IMR-90 (cell line): ENCODE results near the gene BLMH. TPM values are rescaled to one million over a fixed set of nuclear protein-coding genes. Genes with fewer than 3 reads are reported as not detected.

Experiments used
- ATAC-seq: fragments of 200-7000 bp; cut with Tn5 transposase; 2 replicates; pipeline ENCODE4 v1.9.1; 2020; ENCODE audit warnings: low read depth, mild to moderate bottlenecking, moderate library complexity
- BruUV-seq: library from RNA; stranded (reverse); fragments of 400-500 nt; replicated peaks from 2 replicates; lab custom pipeline; 2021; lab: Mats Ljungman, UMichigan
- CTCF ChIA-PET: fragments of 300-600 bp; formaldehyde crosslinking; extraction: SDS; loops from one replicate; lab custom pipeline; 2021; ENCODE audit warnings: antibody characterized with exemption; lab: Yijun Ruan, JAX
- POLR2A ChIA-PET: fragments of 300-600 bp; sonication (Branson Sonifier 250); formaldehyde crosslinking; loops from one replicate; lab custom pipeline; 2022; ENCODE audit warnings: antibody characterized with exemption; ENCODE audit not compliant: unreplicated experiment; lab: Charles Lee
- DNase-seq: peaks from one replicate; pipeline ENCODE4 v3.0.0; 2013
- H2AFZ ChIP-seq: replicated peaks from 2 replicates; pipeline ENCODE3; 2013; ENCODE audit warnings: low read length, mild to moderate bottlenecking; ENCODE audit not compliant: poor library complexity
- H2AK5ac ChIP-seq: 2 replicates; pipeline ENCODE4 v1.6.1; 2013; ENCODE audit warnings: low read depth, low read length, inconsistent platforms
- H2AK9ac ChIP-seq: replicated peaks from 2 replicates; pipeline ENCODE3; 2013; ENCODE audit warnings: mild to moderate bottlenecking, low read depth, low read length, moderate library complexity; ENCODE audit not compliant: poor library complexity
- H2BK120ac ChIP-seq: 2 replicates; pipeline ENCODE4 v1.6.1; 2013; ENCODE audit warnings: low read depth, low read length, inconsistent platforms
- H2BK15ac ChIP-seq: 3 replicates; pipeline ENCODE4 v1.6.1; 2013; ENCODE audit warnings: low read depth, low read length, inconsistent platforms
- H2BK20ac ChIP-seq: 2 replicates; pipeline ENCODE4 v1.6.1; 2013; ENCODE audit warnings: low read depth, mild to moderate bottlenecking, inconsistent platforms, low read length, moderate library complexity
- H2BK5ac ChIP-seq: 2 replicates; pipeline ENCODE4 v1.6.1; 2013; ENCODE audit warnings: mild to moderate bottlenecking, low read depth, low read length, inconsistent platforms; ENCODE audit not compliant: poor library complexity, severe bottlenecking
- H3K14ac ChIP-seq: replicated peaks from 2 replicates; pipeline ENCODE4 v1.6.1; 2013; ENCODE audit warnings: low read depth, low read length, inconsistent platforms
- H3K18ac ChIP-seq: 2 replicates; pipeline ENCODE4 v1.6.1; 2013; ENCODE audit warnings: low read depth, low read length, control low read depth
- H3K23ac ChIP-seq: 2 replicates; pipeline ENCODE4 v1.6.1; 2013; ENCODE audit warnings: low read depth, low read length, inconsistent platforms
- H3K27ac ChIP-seq: 2 replicates; pipeline ENCODE4 v1.5.1; 2013; ENCODE audit warnings: mild to moderate bottlenecking, control low read depth, low read length; ENCODE audit not compliant: insufficient read depth
- H3K27me3 ChIP-seq: 2 replicates; pipeline ENCODE4 v1.6.1; 2013; ENCODE audit warnings: low read length; ENCODE audit not compliant: control insufficient read depth, insufficient read depth
- H3K36me3 ChIP-seq: 2 replicates; pipeline ENCODE4 v1.6.1; 2013; ENCODE audit warnings: low read length, mixed read lengths; ENCODE audit not compliant: control insufficient read depth, insufficient read depth
- H3K4ac ChIP-seq: 2 replicates; pipeline ENCODE4 v1.6.1; 2013; ENCODE audit warnings: low read depth, low read length, inconsistent platforms
- H3K4me1 ChIP-seq: 2 replicates; pipeline ENCODE4 v1.6.1; 2013; ENCODE audit warnings: low read length, mixed read lengths; ENCODE audit not compliant: control insufficient read depth, insufficient read depth
- H3K4me2 ChIP-seq: 2 replicates; pipeline ENCODE4 v1.6.1; 2013; ENCODE audit warnings: low read depth, mild to moderate bottlenecking, control low read depth, low read length, moderate library complexity
- H3K4me3 ChIP-seq: 2 replicates; pipeline ENCODE4 v1.5.1; 2013; ENCODE audit warnings: low read depth, mild to moderate bottlenecking, control low read depth, low read length, moderate library complexity; ENCODE audit not compliant: insufficient read depth
- H3K56ac ChIP-seq: 2 replicates; pipeline ENCODE4 v1.6.1; 2013; ENCODE audit warnings: low read length, inconsistent platforms; ENCODE audit not compliant: insufficient read depth; ENCODE audit errors: extremely low read depth
- H3K79me1 ChIP-seq, 2 experiments: 2 replicates each; pipeline ENCODE4 v1.6.1; 2013; ENCODE audit warnings: low read length in 2 of 2, inconsistent platforms in 1 of 2, low read depth in 1 of 2
- H3K9ac ChIP-seq: 2 replicates; pipeline ENCODE4 v1.6.1; 2013; ENCODE audit warnings: low read depth, low read length, control low read depth
- H3K9me1 ChIP-seq: 2 replicates; pipeline ENCODE4 v1.6.1; 2013; ENCODE audit warnings: low read length, inconsistent platforms; ENCODE audit not compliant: insufficient read depth
- H3K9me3 ChIP-seq: 2 replicates; pipeline ENCODE4 v1.6.1; 2013; ENCODE audit warnings: low read length; ENCODE audit not compliant: control insufficient read depth, insufficient read depth
- H4K20me1 ChIP-seq: 2 replicates; pipeline ENCODE4 v1.6.1; 2013; ENCODE audit warnings: low read length, inconsistent platforms; ENCODE audit not compliant: insufficient read depth
- H4K5ac ChIP-seq: 2 replicates; pipeline ENCODE4 v1.6.1; 2013; ENCODE audit warnings: mild to moderate bottlenecking, low read depth, low read length, control low read depth
- H4K8ac ChIP-seq, 2 experiments: 2 replicates each; pipeline ENCODE4 v1.6.1; 2013; ENCODE audit warnings: low read depth in 2 of 2, low read length in 2 of 2, control low read depth in 1 of 2, inconsistent platforms in 1 of 2
- H4K91ac ChIP-seq: 2 replicates; pipeline ENCODE4 v1.6.1; 2013; ENCODE audit warnings: low read depth, low read length, inconsistent platforms; ENCODE audit not compliant: insufficient read depth
- MAFK ChIP-seq: IDR thresholded peaks from 2 replicates; pipeline ENCODE4 v1.6.1; 2012; ENCODE audit warnings: low read depth, low read length, improper control_type of control experiment
- MXI1 ChIP-seq: IDR thresholded peaks from 2 replicates; pipeline ENCODE4 v1.6.1; 2012; ENCODE audit warnings: low read depth, mild to moderate bottlenecking, low read length, moderate library complexity, borderline replicate concordance
- NFE2L2 ChIP-seq: fragments of 150-350 bp; IDR thresholded peaks from 2 replicates; pipeline ENCODE4 v1.6.1; 2016; ENCODE audit warnings: low read depth, mild to moderate bottlenecking, low read length
- POLR2A ChIP-seq: IDR thresholded peaks from 2 replicates; pipeline ENCODE4 v1.6.1; 2012; ENCODE audit warnings: mild to moderate bottlenecking, low read depth, low read length
- RCOR1 ChIP-seq: IDR thresholded peaks from 2 replicates; pipeline ENCODE4 v1.6.1; 2012; ENCODE audit warnings: mild to moderate bottlenecking, low read length, improper control_type of control experiment; ENCODE audit not compliant: insufficient replicate concordance
- RFX5 ChIP-seq: IDR thresholded peaks from 2 replicates; pipeline ENCODE4 v1.8.0; 2012; ENCODE audit warnings: low read depth, mild to moderate bottlenecking, low read length, moderate library complexity
- WGBS, 2 experiments: methylation state at CpG; one replicate each; pipeline versions ENCODE4 v1.1.5 to v1.1.7; 2013; ENCODE audit warnings: missing lambda C conversion rate in 2 of 2; ENCODE audit not compliant: insufficient read length in 1 of 2; ENCODE audit errors: extremely low coverage in 2 of 2; 5-methylcytosine and 5-hydroxymethylcytosine counted together
- dilution Hi-C: fragments of 300-500 bp; cut with HindIII; formaldehyde crosslinking; loops from one replicate; pipeline ENCODE4 v1.14.3; 2018; ENCODE audit warnings: low sequenced_read_pairs; ENCODE audit not compliant: unreplicated experiment
- in situ Hi-C: fragments of 300-500 bp; cut with MboI; formaldehyde crosslinking; loops from 3 replicates; pipeline ENCODE4 v1.14.3; 2019; ENCODE audit warnings: low sequenced_read_pairs, inconsistent platforms, mixed read lengths
- intact Hi-C: fragments of 100-400 bp; cut with micrococcal nuclease; formaldehyde crosslinking; loops from 2 replicates; pipeline ENCODE4 v1.10.0; 2022
- polyA plus RNA-seq, 3 experiments: library from polyadenylated mRNA; depleted of rRNA; stranded (reverse); fragments of >200 nt; gene quantifications; 2 replicates each; pipeline ENCODE4 v1.2.3, GENCODE V29; 2012; ENCODE audit warnings: low replicate concordance in 1 of 3
- total RNA-seq: library from RNA; depleted of rRNA; stranded (reverse); fragments of >200 nt; gene quantifications from 2 replicates; pipeline ENCODE4 v1.2.3, GENCODE V29; 2012

The BLMH gene
- total and polyA plus RNA-seq, 2 of the 4 experiments (the other 2 are of a cell fraction), result 17.3 to 20.8 TPM

GRCh38 chr17:30229012-30229411 lies 62.7 kb downstream of the BLMH start:
- in situ Hi-C loops, result no loop called here
- no peak overlapping the region for H2BK15ac ChIP-seq
- H3K9me1 ChIP-seq, result 0 out of 2 replicates have a peak, but pooled peaks cover 3% of the 10 kb centered on the region
- H3K27ac ChIP-seq, result no peak overlapping the region
- H3K4ac ChIP-seq, result no peak overlapping the region
- ChIA-PET POLR2A (no interaction called here), CTCF (no interaction called here)
- no peak overlapping the region for H3K23ac ChIP-seq
- no peak overlapping the region for H3K18ac ChIP-seq
- H3K4me1 ChIP-seq, result no peaks in the 10 kb centered on the region; the same call in 1 of the 2 replicates
- ATAC-seq (no peak), DNase-seq (no peak)
- no peaks in the 10 kb centered on the region for H3K9me3 ChIP-seq
- no peak overlapping the region for H2BK120ac ChIP-seq
- no peak overlapping the region for H4K91ac ChIP-seq
- H3K79me1 ChIP-seq, result no peaks in the 10 kb centered on the region
- no peak overlapping the region for H3K4me2 ChIP-seq
- no peak overlapping the region for H3K56ac ChIP-seq
- H3K36me3 ChIP-seq, result no peaks in the 10 kb centered on the region
- H3K9ac ChIP-seq, result no peak overlapping the region
- no peak overlapping the region for H2AK9ac ChIP-seq
- no peak overlapping the region for H3K14ac ChIP-seq
- H2AFZ ChIP-seq, result no peak overlapping the region
- no TSS peak for BruUV-seq
- WGBS, 2 experiments, result no CpG with 5 or more reads among the region's 7 CpGs
- H3K4me3 ChIP-seq, result no peak overlapping the region
- intact Hi-C loops, result no loop called here
- H4K5ac ChIP-seq, result no peak overlapping the region
- dilution Hi-C loops, result no loop called here
- no peak overlapping the region for H2BK20ac ChIP-seq
- no peak overlapping the region for H2AK5ac ChIP-seq
- TF ChIP-seq RFX5 (no peak), RCOR1 (no peak), POLR2A (no peak), MXI1 (no peak), NFE2L2 (no peak), MAFK (no peak)
- no peaks in the 10 kb centered on the region for H4K20me1 ChIP-seq
- H2BK5ac ChIP-seq, result no peak overlapping the region
- H3K27me3 ChIP-seq, result peaks cover 63% of the 10 kb centered on the region
- no peak overlapping the region for H4K8ac ChIP-seq
